GM12891 (cell line): ENCODE measurements around the gene SHROOM3.

Source experiments
- POLR2A ChIP-seq: IDR thresholded peaks from 2 replicates; pipeline ENCODE4 v1.6.1; 2011; ENCODE audit warnings: low read depth, low read length, control low read depth
- POLR2AphosphoS5 ChIP-seq: IDR thresholded peaks from 2 replicates; pipeline ENCODE4 v1.6.1; 2011; ENCODE audit warnings: low read depth, low read length, control low read depth

- TF ChIP-seq POLR2A (no peak), POLR2AphosphoS5 (no peak)
Observed at GRCh38 chr4:76546759-76547742, 112.0 kb downstream of the SHROOM3 start.
